ENCODE measurements around the gene OGFOD3.

OGFOD3 gene

DNA sequence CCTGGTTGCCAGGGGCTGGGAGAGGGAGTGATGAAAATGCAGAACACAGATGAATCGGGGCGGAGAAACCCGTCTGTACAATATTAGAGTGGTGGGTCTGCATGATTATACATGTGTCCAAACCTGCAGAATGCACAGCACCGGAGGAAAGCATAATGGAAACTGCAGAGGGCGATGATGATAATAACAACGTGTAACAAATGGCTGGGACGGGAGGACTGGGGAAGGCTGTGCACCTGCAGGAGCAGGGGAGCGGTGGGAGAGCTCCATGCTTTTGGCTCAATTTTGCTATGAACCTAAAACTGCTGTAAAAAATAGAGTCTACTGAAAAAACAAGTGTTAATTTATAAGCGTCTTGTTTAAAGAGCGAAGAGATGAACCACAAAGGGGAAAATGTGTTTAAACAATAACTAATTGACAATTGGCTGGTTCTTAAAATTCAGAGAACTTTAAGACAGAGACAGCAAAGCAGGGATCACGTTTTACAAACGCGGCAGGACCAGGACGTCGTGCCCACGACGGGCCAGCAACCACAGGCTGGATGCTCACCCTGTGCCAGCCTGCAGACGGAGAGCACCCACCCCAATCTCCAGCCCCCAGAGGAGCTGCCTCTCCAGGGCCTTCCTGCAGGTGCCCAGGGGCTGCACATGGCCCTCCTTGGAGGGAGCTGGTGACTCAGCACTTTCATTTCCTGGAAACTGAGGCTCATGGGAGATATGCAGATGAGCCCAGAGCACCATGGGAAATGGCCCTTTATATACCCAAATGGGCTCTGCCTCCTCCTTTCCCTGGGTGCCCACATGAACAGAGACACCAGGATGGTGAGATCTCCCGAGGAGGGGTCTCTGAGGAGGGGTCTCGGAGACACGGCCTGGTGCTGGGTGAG, 59.7 kb downstream of the OGFOD3 start, which contains the start of gene TEX19:
Gene TEX19 (plus strand): TSS at position 783 of the 886 bp plus-strand sequence. CDS start 2,904 bp downstream, outside the sequence.
- TF ChIP-seq ZFX (IDR thresholded peaks at IDR 0.05), result no peak
- TF ChIP-seq, protein P1, sequence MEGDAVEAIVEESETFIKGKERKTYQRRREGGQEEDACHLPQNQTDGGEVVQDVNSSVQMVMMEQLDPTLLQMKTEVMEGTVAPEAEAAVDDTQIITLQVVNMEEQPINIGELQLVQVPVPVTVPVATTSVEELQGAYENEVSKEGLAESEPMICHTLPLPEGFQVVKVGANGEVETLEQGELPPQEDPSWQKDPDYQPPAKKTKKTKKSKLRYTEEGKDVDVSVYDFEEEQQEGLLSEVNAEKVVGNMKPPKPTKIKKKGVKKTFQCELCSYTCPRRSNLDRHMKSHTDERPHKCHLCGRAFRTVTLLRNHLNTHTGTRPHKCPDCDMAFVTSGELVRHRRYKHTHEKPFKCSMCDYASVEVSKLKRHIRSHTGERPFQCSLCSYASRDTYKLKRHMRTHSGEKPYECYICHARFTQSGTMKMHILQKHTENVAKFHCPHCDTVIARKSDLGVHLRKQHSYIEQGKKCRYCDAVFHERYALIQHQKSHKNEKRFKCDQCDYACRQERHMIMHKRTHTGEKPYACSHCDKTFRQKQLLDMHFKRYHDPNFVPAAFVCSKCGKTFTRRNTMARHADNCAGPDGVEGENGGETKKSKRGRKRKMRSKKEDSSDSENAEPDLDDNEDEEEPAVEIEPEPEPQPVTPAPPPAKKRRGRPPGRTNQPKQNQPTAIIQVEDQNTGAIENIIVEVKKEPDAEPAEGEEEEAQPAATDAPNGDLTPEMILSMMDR (conservative IDR thresholded peaks at IDR 0.05), result no peak
- H3K27ac ChIP-seq, result peak within 1 kb of the TSS; percentile 43

DNA sequence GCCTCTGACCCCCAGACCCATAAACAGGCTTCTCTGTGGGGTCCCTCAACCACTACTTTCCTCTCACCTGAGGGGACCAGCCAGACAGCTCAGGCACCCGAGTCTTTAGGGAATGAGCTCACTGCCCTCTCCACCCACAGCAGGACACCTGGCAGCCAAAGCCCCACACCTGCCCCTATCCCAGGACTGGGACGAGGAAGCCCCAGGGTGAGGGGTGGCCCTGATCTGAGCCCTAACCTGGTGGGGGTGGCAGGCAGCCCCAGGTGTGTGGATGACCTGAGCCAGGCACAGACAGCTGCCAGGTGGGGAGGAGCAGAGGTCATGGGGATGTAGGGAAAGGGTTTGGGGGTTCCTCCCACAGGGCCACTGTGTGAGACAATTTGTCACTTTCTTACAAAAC, 61.0 kb downstream of the OGFOD3 start:
- TF ChIP-seq ZFX (IDR thresholded peaks at IDR 0.05), result no peak
- TF ChIP-seq, protein P1 (conservative IDR thresholded peaks at IDR 0.05), result no peak
- H3K27ac ChIP-seq, result peak overlapping the region; percentile 40; the same call in 1 of the 2 replicates

DNA sequence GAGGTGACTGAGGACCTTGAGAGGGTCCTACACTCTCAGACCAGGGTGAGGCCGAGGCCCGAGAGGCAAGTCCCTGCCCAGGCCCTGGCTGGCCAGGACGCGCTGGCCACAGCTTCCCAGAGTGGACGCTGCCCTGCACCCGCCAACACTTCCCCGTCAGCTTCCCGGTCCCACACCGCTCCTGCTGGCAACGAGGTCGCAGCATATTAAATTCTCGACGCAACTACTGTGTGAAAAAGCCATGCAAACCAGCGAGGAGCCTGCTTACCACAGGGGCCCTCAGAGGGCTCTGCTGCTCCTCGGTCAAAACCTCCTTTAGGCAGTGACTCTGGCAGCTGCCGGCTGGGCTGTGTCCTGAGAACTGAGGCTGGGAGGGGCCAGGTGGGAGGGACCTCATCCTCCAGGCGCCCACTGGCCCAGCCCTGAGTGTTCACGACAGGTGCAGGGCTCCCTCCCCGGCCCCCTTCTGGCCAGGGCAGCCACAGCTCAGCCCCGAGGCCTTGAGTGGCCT, 61.5 kb downstream of the OGFOD3 start:
- TF ChIP-seq, protein P1 (conservative IDR thresholded peaks at IDR 0.05), result no peak
- TF ChIP-seq ZFX (IDR thresholded peaks at IDR 0.05), result no peak
- H3K27ac ChIP-seq, result peak overlapping the region; percentile 40

DNA sequence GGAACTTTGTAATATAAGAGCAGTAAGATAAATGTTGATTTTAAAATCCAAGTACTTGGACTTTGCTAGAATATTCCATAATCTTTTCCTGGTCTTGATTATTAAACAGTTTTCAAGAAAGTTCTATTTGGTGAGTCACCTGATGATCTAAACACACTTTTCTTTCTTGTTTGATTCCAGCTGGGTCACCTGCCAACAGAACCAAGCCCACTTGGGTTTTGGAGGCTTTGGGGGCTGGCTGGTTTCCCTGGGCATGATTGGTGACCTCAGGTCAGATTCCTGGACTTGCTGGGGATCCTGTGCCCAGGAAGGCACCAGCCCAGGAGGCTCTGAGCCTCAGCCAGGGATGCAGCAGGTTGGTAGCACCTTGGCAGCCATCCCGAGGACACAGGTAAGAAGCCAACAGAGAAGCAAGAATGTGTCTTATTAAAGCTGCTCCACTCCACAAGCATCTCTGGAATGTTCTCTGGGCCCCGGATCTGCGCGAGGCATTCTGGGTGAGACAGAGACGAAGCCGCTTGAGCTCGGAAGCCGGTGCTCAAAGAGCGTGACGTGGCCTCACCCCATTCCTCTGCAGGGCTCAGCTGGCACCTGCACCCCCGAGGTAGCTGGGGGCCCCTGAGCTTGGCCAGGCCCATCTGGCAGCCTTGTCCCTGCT, 62.5 kb downstream of the OGFOD3 start:
- H3K27ac ChIP-seq, result peak overlapping the region; percentile 40
- TF ChIP-seq, protein P1 (conservative IDR thresholded peaks at IDR 0.05), result no peak
- TF ChIP-seq ZFX (IDR thresholded peaks at IDR 0.05), result no peak

DNA sequence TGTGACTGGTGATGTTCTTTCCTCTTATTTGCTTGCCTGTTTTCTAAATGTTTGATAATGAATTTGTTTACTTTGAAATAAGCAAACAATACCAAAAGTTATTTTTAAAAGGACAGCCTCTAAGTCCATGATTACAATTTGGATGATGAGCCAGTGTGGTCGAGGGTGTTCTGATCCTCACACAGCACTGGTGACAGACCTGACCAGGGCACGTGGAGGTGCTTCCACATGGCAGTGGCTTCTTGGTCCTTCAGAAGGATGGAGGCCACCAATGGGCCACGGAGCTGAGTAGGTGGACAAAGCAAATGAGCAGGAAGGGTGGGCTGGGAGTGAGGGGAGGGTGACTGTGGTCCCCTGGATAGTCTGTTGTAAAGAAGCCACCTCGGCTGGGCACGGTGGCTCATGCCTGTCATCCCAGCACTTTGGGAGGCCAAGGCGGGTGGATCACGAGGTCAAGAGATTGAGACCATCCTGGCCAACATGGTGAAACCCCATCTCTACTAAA, 63.5 kb downstream of the OGFOD3 start:
- TF ChIP-seq ZFX (IDR thresholded peaks at IDR 0.05), result no peak
- TF ChIP-seq, protein P1 (conservative IDR thresholded peaks at IDR 0.05), result no peak
- peak overlapping the region; percentile 40 for H3K27ac ChIP-seq

DNA sequence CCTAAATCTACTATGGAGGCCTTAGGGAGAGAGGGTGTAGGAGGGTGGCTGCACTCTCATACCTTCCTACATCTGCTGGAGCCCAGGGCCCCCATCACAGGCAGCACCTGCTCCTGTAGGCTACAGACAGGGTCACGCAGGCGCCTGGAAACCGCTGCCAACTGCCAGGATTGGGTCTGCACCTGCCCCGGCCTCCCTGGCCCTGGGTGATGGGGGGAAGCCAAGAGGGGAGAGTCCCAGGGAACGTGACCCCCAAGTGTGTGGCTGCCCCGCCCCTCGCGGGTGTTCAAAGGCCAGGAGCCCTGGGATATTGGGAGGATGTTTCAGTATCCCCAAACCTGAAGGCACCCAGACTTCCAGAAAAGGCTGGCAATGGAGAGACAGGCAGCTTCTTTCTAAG, 64.9 kb downstream of the OGFOD3 start:
- H3K27ac ChIP-seq, result no peak overlapping the region; the same call in 1 of the 2 replicates
- no peak for TF ChIP-seq ZFX (IDR thresholded peaks at IDR 0.05)
- TF ChIP-seq, protein P1 (conservative IDR thresholded peaks at IDR 0.05), result no peak

Measured in C4-2B (cell line).